Muscle of back (tissue), 11 donors: ENCODE measurements around the gene TRAPPC8. TPM values are rescaled to one million over a fixed set of nuclear protein-coding genes. Genes with fewer than 3 reads are reported as not detected.

ENCODE experiments used
- DNase-seq, 3 donors: peaks; one replicate each; pipeline versions ENCODE4 v3.0.0 to v3.0.0-alpha.2; 2013
- polyA plus RNA-seq, 10 donors: library from polyadenylated mRNA; unstranded; fragments of 120-200 nt; gene quantifications; one replicate each; pipeline ENCODE4 v1.2.1, GENCODE V29; 2013; ENCODE audit not compliant: insufficient read length in 10 of 10

Gene TRAPPC8
- polyA plus RNA-seq, 10 donors = 23.8 to 41.5 (median 33.3) TPM

GRCh38 chr18:31795747-31796146 lies 147.2 kb downstream of the TRAPPC8 start:
- no peak for DNase-seq

GRCh38 chr18:31793531-31793930 lies 149.4 kb downstream of the TRAPPC8 start:
- no peak for DNase-seq

GRCh38 chr18:31792580-31792911 lies 150.4 kb downstream of the TRAPPC8 start:
- DNase-seq = no peak

- DNase-seq = peak in 2 of 3 donors; percentile 3 to 4
Measured at GRCh38 chr18:31791817-31792579, 150.9 kb downstream of the TRAPPC8 start.

GRCh38 chr18:31789409-31789808 lies 153.5 kb downstream of the TRAPPC8 start:
- DNase-seq = no peak

GRCh38 chr18:31783059-31783458 lies 159.9 kb downstream of the TRAPPC8 start:
- DNase-seq = no peak

Other genes starting within 250 kb of the TRAPPC8 start
- gene SLC25A52, start 182.2 kb downstream of the TRAPPC8 start, polyA plus RNA-seq = under 1 TPM in 6 of 10 donors, not detected in 4; 0.17 to 0.42 (median 0.29) TPM
- 10 to 100 TPM in 8 of 10 donors, 1 to 10 TPM in 2; 7.9 to 17.0 (median 13.5) TPM for gene RNF125, start 75.7 kb upstream of the TRAPPC8 start, polyA plus RNA-seq
- gene RNF138, start 148.7 kb upstream of the TRAPPC8 start, polyA plus RNA-seq = 10 to 100 TPM; 19.4 to 34.2 (median 27.8) TPM
- under 1 TPM in 2 of 10 donors, not detected in 8; 0.11 to 0.12 TPM for gene MEP1B, start 246.9 kb upstream of the TRAPPC8 start, polyA plus RNA-seq